Effector CD8-positive, alpha-beta T cell (primary cell): ENCODE data around the gene CCT2.
"Not testable (repeated sequence)": the region's sequence is repeated elsewhere in the genome, so short reads cannot be mapped to it uniquely, and the experiment has no call there.

Experiments
- DNase-seq: peaks from one replicate; lab custom pipeline; 2025; lab: John Stamatoyannopoulos, UW

Gene CCT2

DNA sequence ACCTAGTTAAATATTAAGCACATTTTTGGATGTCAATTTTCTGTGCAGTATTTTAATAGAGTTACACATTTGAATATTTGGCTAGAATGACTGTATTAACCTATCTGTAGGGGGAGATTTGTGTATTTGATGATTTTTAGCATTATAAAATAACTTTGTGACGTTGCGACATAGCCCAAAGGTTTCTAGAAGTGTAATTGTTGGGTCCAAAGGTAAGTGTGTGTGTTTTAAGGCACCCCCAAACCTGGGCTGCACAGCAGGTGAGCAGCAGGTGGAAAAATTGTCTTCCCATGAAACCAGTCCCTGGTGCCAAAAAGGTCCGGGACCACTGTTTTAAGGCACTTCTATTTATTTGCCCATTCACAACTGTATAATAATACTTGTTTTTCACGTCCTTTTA is 3.3 kb downstream of the CCT2 start:
- no peak for DNase-seq

- DNase-seq = no peak
Measured at GRCh38 chr12:69589082-69589481, 3.8 kb downstream of the CCT2 start.

GRCh38 chr12:69595689-69596088 is 10.4 kb downstream of the CCT2 start:
- no peak for DNase-seq

DNA sequence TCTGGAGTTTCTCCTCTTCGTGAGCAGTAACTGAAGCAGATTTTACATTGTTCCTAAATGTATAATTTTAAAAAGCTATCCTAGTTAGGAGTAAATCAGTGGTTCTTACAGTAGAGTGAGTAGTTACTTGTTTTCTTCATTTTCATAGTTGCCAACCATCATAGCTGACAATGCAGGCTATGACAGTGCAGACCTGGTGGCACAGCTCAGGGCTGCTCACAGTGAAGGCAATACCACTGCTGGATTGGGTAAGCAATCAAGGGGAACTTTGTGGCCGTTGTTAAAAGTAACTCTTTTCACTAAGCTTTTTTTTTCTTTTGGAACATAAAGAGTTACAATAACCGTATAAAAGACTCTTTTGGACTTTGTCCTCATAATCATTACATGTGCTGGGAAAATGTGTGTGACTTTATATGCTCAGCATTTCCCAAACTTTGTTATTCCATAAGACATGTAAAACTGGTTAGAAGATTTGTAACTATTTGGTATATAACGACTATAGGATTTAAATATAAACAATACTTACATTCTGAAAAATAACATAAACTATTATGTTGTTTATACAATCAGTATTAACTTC is 13.0 kb downstream of the CCT2 start:
- DNase-seq = no peak

- DNase-seq = no peak
Measured at GRCh38 chr12:69600804-69601203, 15.5 kb downstream of the CCT2 start.

DNA sequence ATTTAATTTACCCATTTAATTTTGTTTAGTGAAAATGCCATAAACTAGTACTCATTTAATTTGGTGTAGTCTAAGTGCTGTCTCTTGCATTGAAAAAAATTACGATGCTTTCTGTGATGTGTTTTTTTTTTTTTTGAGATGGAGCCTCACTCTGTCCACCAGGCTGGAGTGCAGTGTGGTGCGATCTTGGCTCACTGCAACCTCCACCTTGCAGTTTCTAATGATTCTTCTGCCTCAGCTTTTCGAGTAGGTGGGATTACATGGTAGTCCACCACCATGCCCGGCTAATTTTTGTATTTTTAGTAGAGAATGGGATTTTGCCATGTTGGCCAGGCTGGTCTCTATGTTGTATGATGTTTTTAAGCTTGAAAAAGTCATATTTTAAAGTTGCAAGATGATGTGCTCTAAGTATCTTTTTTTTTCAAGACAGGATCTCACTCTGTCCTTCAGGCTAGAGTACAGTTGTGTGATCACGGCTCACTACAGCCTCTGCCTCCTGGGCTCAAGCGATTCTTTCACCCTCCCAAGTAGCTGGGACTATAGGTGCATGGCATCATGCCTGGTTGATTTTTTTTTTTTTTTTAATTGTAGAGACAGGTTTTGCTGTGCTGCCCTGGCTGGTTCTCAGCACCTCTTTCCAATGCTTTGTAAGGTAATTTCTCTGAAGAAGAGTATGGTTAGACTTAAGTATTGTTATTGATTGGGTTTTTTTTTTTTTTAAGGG is 16.9 kb downstream of the CCT2 start:
- no peak for DNase-seq

DNA sequence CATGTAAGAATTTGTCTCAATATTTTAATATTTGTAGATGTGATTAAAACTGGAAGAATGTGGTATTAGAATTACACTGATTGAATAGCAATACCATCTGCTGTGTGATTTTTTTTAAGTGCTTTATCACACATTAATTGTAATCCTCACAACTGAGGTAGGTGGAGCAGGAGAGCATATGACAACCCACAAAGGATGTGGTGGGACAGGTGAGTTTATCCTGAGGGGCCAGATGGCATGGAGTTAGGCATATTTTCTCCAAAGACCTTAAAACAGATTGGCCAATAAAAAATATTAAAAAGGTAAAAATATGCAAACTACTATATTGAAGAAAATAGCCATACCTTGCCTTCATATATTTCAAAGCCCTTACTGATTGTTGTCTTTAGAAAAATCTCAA is 17.7 kb downstream of the CCT2 start:
- DNase-seq = no peak

DNA sequence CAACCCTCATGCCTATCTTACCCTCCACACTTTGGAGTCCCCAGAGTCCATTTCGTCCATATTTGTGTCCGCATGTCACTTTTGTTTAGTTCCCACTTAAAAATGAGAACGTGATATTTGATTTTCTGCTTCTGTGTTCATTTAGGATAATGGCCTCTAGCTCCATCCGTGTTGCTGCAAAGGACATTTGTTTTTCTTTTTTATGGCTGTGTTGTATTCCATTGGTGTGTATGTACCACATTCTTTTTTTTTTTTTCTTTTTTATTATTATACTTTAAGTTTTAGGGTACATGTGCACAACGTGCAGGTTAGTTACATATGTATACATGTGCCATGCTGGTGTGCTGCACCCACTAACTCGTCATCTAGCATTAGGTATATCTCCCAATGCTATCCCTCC is 18.3 kb downstream of the CCT2 start:
- not testable (repeated sequence) for DNase-seq

GRCh38 chr12:69604275-69604674 is 19.0 kb downstream of the CCT2 start:
- DNase-seq = not testable (repeated sequence)

- no peak for DNase-seq
Measured at GRCh38 chr12:69608114-69608513, 22.9 kb downstream of the CCT2 start.

- DNase-seq = no peak
Measured at GRCh38 chr12:69610126-69610525, 24.9 kb downstream of the CCT2 start.

GRCh38 chr12:69610729-69611128 is 25.5 kb downstream of the CCT2 start, which contains the start of gene LRRC10:
TSS of gene LRRC10 (minus strand) at chr12:69610907. CDS start at chr12:69610838, 69 bp downstream.
- no peak for DNase-seq

- no peak for DNase-seq
Measured at GRCh38 chr12:69613351-69613750, 28.1 kb downstream of the CCT2 start.

DNA sequence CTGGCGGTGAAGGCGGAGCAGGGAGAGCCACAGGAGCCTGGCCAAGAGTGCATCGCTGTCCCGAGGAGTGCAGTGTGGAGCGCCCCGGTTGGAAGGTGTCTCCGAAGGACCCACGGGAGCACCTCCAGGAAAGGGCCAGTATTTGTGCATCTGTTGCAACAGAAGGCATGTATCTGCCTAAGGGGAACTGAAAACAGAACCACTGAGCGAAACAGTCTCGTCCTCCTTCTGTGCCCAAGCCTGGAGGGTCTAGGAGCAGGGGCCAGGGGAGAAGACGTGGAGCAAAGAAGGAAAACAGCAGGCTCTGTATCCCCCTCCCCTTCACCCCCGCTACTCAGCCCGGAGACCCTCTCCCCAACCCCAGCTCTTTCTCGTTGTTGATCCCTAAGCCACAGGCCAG is 30.8 kb downstream of the CCT2 start:
- no peak for DNase-seq

DNA sequence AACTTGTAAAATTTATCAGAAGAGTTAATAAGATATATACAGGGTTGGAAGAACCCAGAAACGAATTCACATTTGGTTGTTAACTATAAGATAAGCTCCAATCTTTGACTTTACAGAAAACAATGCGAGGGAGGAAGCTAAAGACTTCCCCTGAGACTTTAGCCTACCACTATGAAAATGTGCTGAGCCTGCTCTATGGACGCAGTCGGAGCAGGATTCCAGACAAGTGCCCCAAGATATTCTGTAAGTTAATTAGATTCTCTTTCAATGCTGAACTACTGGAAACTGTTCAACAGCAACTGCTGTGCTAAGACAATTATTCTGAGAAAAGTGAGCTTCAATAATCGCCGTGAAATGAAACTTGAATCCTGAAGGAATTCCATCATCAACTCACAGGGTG is 33.8 kb downstream of the CCT2 start:
- DNase-seq = no peak

DNA sequence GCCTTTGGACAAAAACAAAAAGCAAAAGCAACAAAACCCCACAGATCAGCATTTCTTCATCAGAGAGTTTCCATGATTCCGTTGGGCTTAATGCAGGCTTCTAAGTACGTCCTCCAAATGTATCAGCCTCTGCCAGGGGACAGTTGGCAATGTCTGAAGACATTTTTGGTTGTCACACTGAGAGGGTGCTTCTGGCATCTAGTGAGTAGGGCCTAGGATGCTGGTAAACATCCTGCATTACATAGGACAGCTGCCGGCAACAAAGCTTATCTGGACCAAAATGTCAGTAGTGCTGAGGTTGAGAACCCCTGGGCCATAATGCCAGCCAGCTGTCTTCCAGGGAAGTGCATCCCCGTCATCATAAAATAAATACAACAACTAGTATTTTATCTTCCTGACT is 34.8 kb downstream of the CCT2 start:
- no peak for DNase-seq

GRCh38 chr12:69620921-69621320 is 35.7 kb downstream of the CCT2 start:
- no peak for DNase-seq

GRCh38 chr12:69621551-69621950 is 36.3 kb downstream of the CCT2 start:
- no peak for DNase-seq

GRCh38 chr12:69623970-69624369 is 38.7 kb downstream of the CCT2 start:
- no peak for DNase-seq

DNA sequence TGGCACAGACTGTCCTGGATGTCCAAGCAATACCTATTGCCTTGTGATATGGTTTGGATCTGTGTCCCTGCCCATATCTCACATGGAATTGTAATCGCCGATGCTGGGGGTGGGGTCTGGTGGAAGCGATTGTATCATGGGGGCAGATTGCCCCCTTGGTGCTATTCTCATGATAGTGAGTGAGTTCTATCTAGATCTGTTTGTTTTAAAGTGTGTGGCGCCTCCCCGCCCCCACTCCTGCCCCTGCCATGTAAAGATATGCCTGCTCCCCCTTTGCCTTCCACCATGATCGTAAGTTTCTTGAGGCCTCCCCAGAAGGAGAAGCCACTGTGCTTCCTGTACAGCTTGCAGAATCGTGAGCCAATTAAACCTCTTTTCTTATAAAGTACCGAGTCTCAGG is 42.2 kb downstream of the CCT2 start:
- DNase-seq = no peak

DNA sequence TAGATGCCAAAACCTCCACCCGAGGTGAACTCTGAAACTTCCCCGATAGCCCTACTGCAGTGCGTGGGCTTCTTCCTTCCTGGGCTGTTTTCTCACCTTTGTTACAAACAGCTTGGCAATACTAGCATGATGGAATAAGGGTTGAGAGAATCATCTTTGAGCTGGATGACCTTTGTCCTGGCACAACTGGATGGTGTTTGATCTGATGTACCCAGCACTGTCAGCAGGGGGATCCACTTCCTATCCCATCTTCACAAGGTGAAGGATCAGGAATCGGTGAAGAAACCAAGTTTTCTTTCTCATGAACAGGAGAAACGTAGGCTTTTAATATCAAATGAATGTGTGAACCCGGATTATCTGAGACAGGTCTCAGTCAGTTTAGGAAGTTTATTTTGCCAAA is 44.9 kb downstream of the CCT2 start:
- no peak for DNase-seq

GRCh38 chr12:69633061-69633460 is 47.8 kb downstream of the CCT2 start:
- DNase-seq = no peak

DNA sequence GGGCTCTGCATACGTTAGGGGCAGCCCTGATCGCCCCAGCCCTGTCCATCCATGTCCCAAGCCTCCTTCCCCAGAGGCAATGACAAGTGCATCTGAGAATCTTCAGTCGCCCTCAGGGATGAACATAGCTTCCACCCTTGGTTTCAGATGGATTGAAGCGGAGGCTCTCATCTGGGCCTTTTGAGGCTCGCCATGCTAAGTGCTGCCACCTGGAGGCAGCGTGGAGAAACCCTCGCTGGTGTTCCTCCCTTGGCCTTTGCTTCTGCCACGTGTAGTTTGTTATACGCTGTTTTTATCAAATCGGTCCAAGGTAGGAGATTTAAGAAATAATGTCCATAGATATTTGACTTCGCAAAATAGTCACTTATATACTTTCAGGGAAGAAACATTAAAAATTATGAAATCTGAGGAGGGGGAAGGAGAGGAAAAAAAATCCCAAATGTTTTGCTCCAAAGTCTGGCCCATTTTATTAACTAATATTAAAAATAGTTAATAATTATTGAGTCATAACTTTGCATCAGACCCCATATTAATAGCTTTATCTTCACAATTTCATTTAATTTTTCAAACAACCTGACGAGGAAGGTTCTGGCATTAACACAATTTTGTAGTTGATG is 54.2 kb downstream of the CCT2 start:
- peak; percentile 31 for DNase-seq
